ENCODE data around the gene CTNND2.

The CTNND2 gene

GRCh38 chr5:10964806-10965205 lies 939.4 kb downstream of the CTNND2 start:
- DNase-seq (ENCODE audit: low read depth in 1 of 2, low spot score in 1 of 2) = no peak

GRCh38 chr5:10958728-10959127 lies 945.5 kb downstream of the CTNND2 start:
- no peak for DNase-seq (ENCODE audit: low read depth in 1 of 2, low spot score in 1 of 2)

DNA sequence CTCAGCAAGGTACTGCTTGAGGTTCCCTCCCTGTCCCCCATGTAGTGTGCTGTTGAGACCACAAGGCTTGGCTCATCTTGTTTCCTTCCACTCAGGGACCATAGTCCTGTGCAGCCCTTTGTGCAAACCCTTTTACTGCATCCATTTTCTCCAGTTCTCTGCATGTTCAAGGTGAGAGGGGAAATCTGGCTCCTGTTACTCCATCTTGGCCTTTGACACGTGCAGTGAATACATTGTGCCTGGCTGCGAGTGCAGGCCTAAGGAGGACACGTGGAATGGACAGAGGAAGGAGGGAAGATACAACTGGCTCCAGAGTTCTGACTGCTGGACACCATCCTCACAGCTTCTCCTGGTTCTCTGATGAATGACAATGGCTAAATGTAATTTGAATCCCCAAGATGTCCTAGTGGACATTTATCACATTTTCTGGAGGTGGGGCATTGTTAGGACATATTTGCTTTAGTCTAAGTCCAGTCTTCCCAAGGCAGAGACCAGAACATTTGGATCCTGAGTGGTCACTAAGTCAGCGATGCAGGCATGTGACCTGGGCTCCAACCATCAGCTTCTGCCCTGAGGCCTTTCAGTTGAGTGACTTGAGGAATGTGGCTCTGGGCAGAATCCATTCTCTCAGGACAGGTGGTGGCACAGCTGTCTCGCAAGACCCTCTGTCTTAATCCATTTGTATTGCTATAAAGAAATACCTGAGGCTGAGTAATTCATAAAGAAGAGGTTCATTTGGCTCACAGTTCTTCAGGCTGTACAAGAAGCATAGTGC lies 954.2 kb downstream of the CTNND2 start:
- DNase-seq (ENCODE audit: low read depth in 1 of 2, low spot score in 1 of 2) = no peak

- DNase-seq (ENCODE audit: low read depth in 1 of 2, low spot score in 1 of 2) = no peak
These were observed 958.2 kb downstream of the CTNND2 start for GRCh38 chr5:10946050-10946449.

DNA sequence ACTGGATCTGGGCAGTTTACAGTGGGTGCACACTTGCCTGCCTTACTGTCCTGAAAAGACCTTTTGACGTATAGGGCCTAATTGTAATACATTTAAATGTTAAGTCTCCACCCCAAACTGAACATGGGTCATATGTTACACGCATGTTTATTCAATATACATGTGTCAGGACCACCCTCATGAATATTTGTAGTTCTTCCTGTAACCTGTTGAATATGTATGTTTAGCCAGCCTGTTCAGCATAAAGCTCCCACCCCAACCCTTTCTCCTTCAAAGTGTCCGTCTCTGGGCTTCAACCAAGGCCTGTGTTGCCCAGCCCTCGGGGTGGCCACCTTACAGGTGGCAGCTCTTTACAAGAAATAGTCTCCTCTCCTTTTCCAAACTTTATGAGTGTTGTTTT lies 962.3 kb downstream of the CTNND2 start:
- DNase-seq (ENCODE audit: low read depth in 1 of 2, low spot score in 1 of 2) = no peak

DNA sequence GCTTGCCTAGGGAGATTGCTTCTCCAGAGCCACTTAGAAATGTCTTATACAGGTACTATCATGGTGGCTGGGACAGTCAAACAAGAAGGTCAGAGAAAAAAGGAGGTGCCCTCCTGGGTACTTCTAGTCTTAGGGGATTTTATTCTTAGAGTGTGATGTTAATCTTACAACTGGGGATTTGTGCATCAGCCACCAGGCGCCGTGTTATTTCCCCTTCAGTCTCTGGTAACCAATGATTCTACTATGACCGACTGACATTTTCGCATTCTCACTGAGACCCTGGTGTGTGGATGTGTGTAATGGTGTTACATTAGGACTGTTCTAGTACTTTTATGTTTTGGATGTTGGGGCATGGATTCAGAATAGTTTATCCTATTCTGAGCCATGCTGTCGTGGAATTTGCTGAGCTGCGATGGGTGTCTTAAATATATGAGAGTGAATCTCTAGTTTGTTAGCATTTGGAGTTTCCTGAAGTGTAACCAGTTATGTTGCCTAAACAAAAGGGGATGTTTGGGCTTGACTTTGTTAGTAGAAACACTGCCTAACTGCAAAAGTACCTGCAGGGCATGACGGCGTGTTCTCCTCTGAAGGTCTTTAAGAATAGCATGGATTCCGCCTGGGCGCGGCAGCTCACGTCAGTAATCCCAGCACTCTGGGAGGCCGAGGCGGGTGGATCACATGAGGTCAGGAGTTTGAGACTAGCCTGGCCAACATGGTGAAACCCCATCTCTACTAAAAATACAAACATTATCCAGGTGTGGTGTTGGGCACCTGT lies 968.0 kb downstream of the CTNND2 start:
- DNase-seq (ENCODE audit: low read depth in 1 of 2, low spot score in 1 of 2) = no peak

GRCh38 chr5:10935536-10935935 lies 968.7 kb downstream of the CTNND2 start:
- DNase-seq (ENCODE audit: low read depth in 1 of 2, low spot score in 1 of 2) = no peak

GRCh38 chr5:10934783-10935355 lies 969.4 kb downstream of the CTNND2 start:
- DNase-seq (ENCODE audit: low read depth in 1 of 2, low spot score in 1 of 2) = no peak

DNA sequence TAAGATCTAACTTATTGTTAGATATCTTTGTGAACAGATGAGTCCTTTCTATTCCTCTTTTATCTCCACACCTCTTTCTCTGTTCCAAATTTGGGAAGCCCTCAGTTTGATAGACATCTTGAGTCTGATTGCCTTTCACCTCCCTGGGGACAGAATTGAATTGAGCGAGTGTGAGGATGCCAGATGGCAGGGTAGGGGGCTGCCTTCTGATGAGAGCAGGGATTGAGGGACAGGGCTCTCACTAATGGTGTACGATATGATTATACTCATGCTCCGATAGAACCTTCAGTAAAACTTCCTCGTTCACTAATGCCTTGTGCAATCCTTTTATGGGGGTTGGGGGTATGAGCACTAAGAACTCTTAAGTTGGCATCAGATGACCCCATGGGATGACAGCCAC lies 971.1 kb downstream of the CTNND2 start:
- DNase-seq (ENCODE audit: low read depth in 1 of 2, low spot score in 1 of 2) = no peak

DNA sequence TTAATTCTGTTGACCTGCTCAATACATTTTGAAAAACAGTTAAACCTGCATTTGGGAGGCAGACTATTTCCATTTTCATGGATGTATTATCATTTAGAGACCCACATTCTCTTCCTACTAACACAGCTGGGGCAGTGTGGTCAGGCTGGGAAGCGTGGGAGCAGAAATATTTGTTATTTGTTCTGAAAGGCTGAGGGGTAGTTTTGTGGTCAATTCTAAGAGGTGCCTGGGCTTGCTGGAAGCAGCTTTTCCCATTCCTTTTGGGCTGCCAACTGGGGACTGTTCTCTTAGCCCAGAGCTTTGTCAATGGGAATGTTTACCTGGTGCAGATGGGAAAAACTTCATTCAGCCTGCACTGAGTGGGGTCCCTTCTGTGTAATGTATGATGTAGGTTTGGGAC lies 971.8 kb downstream of the CTNND2 start:
- DNase-seq (ENCODE audit: low read depth in 1 of 2, low spot score in 1 of 2) = no peak

GRCh38 chr5:10927608-10928007 lies 976.6 kb downstream of the CTNND2 start:
- no peak for DNase-seq (ENCODE audit: low read depth in 1 of 2, low spot score in 1 of 2)

- DNase-seq (ENCODE audit: low read depth in 1 of 2, low spot score in 1 of 2) = no peak
These were observed 980.9 kb downstream of the CTNND2 start for GRCh38 chr5:10923310-10923709.
